OCI-M2 (cell line): Measurements from ENCODE around the gene PAX5.

Source experiments
- DNase-seq: peaks from one replicate; lab custom pipeline; 2025; ENCODE audit not compliant: unreplicated experiment; lab: John Stamatoyannopoulos, UW

Gene PAX5

GRCh38 chr9:36962691-36963090 is 71.4 kb downstream of the PAX5 start:
- DNase-seq: no peak

DNA sequence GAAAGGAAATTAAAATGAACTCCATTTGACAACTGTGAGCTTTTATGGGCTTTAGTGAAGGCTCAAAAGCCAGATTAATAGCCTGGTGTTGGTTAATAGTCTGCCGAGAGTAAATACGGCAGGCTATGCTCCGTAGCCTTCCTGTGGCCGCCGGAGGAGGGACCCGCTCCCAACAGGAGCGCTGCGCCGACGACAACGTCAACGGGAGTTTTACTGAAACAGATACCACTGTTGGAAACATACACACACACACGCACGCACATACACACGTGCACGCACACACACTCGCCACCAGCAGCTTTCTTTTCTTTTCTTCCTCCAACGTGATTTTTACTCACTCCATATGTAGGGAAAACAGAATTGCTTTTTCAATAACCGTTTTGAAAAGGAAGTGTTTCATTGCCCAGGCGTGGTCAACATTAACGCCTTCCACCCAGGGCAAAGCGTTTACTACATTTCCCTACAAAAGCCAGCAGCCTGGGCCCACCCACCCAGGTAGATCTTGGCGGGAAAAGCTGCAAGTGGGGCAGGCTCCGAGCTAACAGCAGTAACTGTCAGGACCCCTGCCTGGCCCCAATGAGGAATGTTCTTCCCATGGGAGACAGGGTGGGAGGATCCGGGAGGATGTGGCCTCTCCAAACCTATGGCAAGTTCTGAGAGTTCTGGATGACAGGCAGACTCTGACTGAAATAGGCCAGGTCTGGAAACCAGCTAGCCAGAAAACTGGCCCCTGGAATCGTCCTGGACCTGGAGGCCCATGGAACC is 72.3 kb downstream of the PAX5 start:
- DNase-seq: no peak

- DNase-seq: no peak
Observed at GRCh38 chr9:36961051-36961450, 73.0 kb downstream of the PAX5 start.

DNA sequence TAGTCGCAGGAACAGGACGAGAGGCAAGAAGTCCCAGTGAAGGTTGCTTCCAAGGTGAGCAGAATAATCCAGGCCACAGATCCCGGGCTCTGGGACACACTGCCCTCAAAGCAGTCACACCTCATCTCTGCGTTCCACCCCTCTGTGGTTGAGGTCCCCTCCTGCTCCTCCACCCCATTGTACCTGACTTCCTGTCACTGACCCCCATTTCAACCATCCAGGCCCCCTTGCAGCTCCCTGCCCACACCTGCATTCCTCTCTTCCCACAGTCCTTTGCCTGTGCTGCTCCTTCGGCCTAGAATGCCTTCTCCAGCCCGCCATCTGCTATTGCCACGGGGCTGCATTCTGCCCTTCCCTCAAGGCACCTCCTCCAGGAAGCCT is 73.5 kb downstream of the PAX5 start:
- no peak for DNase-seq

- no peak for DNase-seq
Observed at GRCh38 chr9:36959681-36960574, 74.1 kb downstream of the PAX5 start.

DNA sequence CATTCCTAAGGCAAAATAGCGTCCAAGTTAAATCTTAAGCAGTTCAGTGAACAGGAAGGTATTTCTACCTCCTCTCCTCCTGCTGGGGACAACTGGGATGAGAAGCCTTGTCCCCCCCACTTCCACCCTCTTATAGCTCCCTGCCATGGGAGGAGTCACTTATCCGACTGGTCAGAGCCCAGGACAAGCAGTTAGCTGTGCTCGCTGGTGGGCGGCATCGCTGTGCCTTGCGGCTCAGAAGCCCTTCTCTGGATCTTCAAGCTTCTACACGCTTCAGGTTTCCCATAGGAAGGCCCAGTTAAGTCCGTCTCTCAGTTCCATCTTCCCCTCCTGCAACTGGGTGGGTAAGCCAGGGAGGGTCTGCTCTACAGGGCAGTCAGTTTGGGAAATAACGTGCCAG is 77.2 kb downstream of the PAX5 start:
- no peak for DNase-seq

GRCh38 chr9:36950389-36950788 is 83.7 kb downstream of the PAX5 start:
- no peak for DNase-seq

GRCh38 chr9:36949466-36949865 is 84.6 kb downstream of the PAX5 start:
- DNase-seq: no peak

DNA sequence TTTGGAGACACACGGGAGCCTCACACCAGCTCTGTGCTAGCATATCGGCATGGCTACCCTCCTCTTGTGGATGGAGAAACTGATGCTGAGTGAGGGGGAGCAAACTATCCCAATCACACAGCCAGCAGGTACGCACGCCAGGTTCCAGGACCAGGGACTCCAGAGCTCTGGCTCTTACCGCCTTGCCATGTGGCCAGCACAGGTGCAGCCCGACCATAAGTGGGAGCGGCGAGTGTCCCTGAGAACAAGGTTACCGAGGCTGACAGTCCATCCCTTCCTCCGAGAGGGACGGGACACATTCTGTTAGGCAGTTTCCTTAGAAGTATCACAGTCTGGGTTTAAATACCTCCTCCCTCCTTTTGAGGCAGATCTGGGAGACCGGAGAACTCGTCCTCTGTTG is 86.0 kb downstream of the PAX5 start:
- DNase-seq: no peak

GRCh38 chr9:36946653-36947052 is 87.4 kb downstream of the PAX5 start:
- no peak for DNase-seq

GRCh38 chr9:36945999-36946398 is 88.1 kb downstream of the PAX5 start:
- DNase-seq: no peak

GRCh38 chr9:36942891-36943290 is 91.2 kb downstream of the PAX5 start:
- DNase-seq: no peak

DNA sequence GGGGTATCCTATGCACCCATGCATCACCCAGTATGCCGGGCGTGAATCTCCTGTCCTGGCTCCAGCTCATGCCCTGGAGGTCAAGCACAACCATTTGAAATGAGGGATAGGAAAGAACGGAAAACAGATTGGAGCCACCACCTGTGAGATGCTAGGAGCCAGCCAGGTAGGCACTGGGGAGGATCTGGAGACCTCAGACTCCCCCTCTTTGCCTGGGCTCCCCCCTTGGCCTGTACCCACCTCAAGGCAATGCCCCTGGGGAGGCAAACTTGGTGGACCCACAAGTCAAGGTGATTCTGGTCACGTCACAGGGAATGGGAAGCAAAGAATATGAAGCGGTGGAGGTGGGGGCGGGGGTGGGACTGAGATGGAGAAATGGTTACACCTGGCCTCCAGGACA is 92.6 kb downstream of the PAX5 start:
- DNase-seq: no peak

GRCh38 chr9:36940881-36941280 is 93.2 kb downstream of the PAX5 start:
- no peak for DNase-seq

DNA sequence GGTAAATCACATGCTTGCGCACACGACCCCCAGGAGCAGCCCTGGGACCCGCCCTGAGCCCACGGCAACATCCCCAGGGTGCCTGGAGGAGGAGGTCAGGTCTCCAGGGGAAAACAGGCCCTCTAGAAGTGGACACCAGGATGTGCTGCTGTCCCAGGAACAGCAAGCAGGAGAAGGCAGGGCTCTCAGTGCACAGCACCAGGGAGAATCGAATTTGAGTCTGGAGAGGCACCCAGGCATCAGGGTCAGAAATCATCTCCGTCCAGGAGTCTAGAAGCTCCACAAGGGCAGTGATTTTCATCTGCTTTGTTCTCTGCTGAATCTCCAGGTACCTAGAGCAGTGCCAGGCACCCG is 93.6 kb downstream of the PAX5 start:
- DNase-seq: no peak

DNA sequence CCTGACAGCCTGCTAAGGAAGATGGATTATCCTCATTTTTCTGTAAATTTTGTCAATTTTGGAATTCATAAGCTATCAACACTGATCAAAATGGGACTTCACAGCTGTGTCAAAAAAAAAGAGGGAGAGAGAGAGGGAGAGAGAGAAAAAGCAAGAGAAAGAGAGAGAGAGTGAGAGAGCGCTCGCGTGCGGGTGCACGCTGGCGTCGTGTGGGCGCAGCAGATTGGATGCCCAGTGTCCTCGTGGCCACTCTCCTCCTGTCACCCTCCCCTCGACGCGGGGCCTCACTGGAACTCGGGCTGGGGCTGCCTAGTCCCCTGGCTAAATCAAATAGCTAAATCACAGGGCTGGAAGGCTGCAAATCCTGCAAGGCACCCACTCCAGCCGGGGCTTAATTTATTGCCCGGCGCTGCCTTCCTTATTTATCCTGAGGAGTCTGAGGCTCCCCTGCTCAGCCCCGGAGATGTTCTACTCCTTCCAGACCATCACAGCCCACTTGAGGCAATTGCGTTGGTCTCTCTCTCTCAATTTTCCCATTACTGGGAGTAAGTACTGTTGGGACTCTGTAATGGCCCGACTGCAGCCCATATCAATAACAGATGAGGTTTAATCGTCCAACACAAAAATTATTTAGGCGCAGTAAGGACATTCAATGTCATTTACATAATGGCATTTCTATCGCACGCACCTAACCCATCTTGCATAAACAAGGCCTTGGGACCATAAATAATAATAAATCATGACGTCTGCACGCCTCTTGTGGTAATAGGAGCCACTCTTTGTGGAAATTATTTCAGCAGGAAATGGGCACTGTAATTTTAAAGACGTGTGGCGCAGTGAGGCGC is 94.2 kb downstream of the PAX5 start:
- no peak for DNase-seq

DNA sequence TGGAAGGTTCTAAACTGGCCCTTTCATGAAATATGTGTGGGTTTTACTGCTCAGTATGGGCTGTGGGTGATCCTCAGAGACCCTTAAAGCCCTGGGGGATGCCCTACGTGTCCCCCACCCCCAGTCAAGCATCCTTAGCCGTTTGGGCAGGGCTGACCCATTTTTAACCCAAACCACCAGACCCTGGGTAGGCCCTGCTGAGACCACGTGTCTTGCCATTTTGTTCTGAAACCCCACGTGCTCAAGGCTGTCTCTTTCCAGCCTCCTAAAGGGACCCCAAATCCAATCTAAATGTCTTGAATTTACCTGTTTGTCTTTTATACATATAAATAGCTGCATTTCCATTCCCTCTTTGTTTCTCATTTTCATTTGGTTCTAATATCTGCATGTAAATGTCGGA is 94.9 kb downstream of the PAX5 start:
- DNase-seq: no peak

DNA sequence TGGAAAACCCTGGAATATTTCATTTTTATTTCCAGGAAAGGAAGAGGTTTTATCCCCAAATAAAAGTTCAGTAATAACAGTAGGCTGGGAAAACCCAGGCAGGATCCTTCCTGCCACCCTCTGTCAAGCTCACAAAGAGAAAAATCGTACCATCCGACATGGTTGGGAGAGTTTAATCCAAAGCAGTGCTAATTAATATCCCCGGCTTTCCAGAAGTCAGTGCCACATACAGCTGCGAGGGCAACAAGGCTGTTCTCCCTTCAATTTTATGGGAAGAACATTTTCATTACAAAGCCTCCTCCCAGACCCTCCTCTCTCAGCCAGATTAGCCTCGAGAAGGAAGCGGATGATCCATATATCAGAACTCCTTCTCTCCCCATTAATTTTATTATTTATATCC is 95.5 kb downstream of the PAX5 start:
- DNase-seq: no peak

DNA sequence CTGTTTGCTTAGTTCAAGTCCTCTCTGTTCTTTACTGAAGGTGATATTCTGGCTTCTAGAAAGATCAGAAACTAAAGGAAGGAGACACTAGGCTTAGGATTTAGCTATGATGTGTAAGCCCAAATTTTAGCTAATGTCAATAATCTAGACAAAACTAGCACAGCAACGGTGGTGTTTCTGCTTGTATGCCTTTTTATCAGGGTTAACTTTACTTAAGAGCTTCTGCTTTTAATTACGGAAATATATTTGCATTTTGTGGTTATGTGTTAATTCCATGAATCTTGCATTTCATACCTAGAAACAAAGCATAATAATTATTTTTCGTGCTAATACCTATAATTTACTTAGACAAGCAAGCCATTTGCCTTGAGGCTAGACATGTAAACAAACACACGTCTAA is 96.1 kb downstream of the PAX5 start:
- no peak for DNase-seq

- no peak for DNase-seq
Observed at GRCh38 chr9:36937346-36937745, 96.7 kb downstream of the PAX5 start.

GRCh38 chr9:36936498-36936831 is 97.6 kb downstream of the PAX5 start:
- DNase-seq: no peak
